ENCODE data around the gene TMEM184A. TPM values are rescaled to one million over a fixed set of nuclear protein-coding genes. Genes with fewer than 3 reads are reported as not detected.

The TMEM184A gene
- total and polyA plus RNA-seq, 10 of the 15 experiments (the other 5 are each of a cell fraction or from before 2014, with no cell fraction given), result 0.04 to 0.15 TPM; not detected in 8

GRCh38 chr7:1549357-1550004 is 6.5 kb downstream of the TMEM184A start:
- Histone ChIP-seq H3K9ac (ENCODE audit: control insufficient read depth, insufficient read depth, low read length) (no peak overlapping the region), H3K27ac (ENCODE audit: control insufficient read depth, insufficient read depth) (no peak overlapping the region), H3K79me2 (ENCODE audit: control insufficient read depth, insufficient read depth, low read length) (no peaks in the 10 kb centered on the region), H3K36me3 (ENCODE audit: control insufficient read depth in 2 of 2, insufficient read depth in 2 of 2, low read length in 1 of 2) (0 out of 4 replicates have a peak, but pooled peaks cover 0 to under 1% of the 10 kb centered on the region in 2 experiments), H4K20me1 (ENCODE audit: control insufficient read depth, insufficient read depth) (no peaks in the 10 kb centered on the region), H3K27me3 (replicated peaks in 1 of 2; ENCODE audit: control insufficient read depth in 2 of 2, insufficient read depth in 2 of 2, low read length in 1 of 2) (no peaks in the 10 kb centered on the region), H3K4me3 (no peak overlapping the region), H3K4me1 (ENCODE audit: control insufficient read depth, insufficient read depth, low read length) (no peaks in the 10 kb centered on the region), H3K4me2 (ENCODE audit: control insufficient read depth, insufficient read depth) (no peak overlapping the region), H3K9me3 (replicated peaks; ENCODE audit: control insufficient read depth, insufficient read depth, low read length) (no peaks in the 10 kb centered on the region), H2AFZ (ENCODE audit: control insufficient read depth, low read depth, low read length) (no peak overlapping the region)
- POLR2A ChIA-PET, result no interaction called here
- FAIRE-seq (no peak), DNase-seq (ENCODE audit: low read depth, low spot score) (no peak), ATAC-seq (no peak)
- in situ Hi-C loops (cut with MboI) (no loop called here), intact Hi-C loops (cut with micrococcal nuclease; ENCODE audit: unreplicated experiment) (no loop called here)
- no TSS peak for BruUV-seq (replicated peaks)
- SMC1A ChIA-PET (ENCODE audit: uncharacterized antibody, unreplicated experiment), result no interaction called here
- 64% methylated on average over 27 of the region's 27 CpGs for WGBS (ENCODE audit: insufficient coverage, insufficient replicate concordance, low lambda C conversion rate, missing lambda C conversion rate)
- RAD21 ChIA-PET (ENCODE audit: unreplicated experiment), result no interaction called here
- CTCF ChIA-PET, result no interaction called here
- TF ChIP-seq HDAC2 (IDR thresholded peaks at IDR 0.05) (no peak), TARDBP (IDR thresholded peaks at IDR 0.05; ENCODE audit: borderline replicate concordance) (no peak), SREBF1 (IDR thresholded peaks at IDR 0.05; ENCODE audit: low read length) (no peak), NRF1 (conservative IDR thresholded peaks at IDR 0.05; ENCODE audit: low read depth, low read length) (no peak), SKIL (IDR thresholded peaks at IDR 0.05; ENCODE audit: low read depth, poor library complexity, severe bottlenecking) (no peak), RELA (IDR thresholded peaks at IDR 0.05; ENCODE audit: borderline replicate concordance, partially characterized antibody) (no peak), MXI1 (IDR thresholded peaks at IDR 0.05; ENCODE audit: low read depth, low read length) (no peak), EZH2 (IDR thresholded peaks at IDR 0.05; ENCODE audit: borderline replicate concordance, control insufficient read depth, low read depth, low read length) (no peak), ZNF217 (IDR thresholded peaks at IDR 0.05) (no peak), TCF7 (IDR thresholded peaks at IDR 0.05; ENCODE audit: borderline replicate concordance) (no peak)

All from GM12878 (cell line).